ENCODE data around the gene GCN1. TPM values are rescaled to one million over a fixed set of nuclear protein-coding genes. Genes with fewer than 3 reads are reported as not detected.

GCN1 gene
- total RNA-seq, 1 experiment from 2014 or later, result 254 TPM

DNA sequence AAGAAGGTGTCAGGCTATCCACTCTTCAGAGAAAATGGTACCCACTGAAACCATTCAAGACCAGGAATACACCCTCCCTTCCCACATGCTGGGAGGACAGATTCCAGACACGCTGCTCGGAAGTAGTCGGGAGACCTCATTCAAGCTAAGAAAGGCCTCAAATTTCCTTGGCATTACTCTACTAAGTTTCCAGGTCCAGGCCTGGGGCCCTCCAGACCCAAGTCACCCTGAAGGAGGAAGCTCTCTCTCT, 33.5 kb upstream of the GCN1 start:
- peaks cover 46% of the 10 kb centered on the region for H3K36me3 ChIP-seq (ENCODE audit: low read depth, low read length)
- no peaks in the 10 kb centered on the region for H3K9me2 ChIP-seq (replicated peaks; ENCODE audit: low read length)
- H3K4me2 ChIP-seq (ENCODE audit: low read length), result peak overlapping the region; percentile 98
- no peak for ATAC-seq
- DNase-seq, result no peak
- H3K79me2 ChIP-seq (ENCODE audit: low read length), result peaks cover 91% of the 10 kb centered on the region
- H3K9ac ChIP-seq (ENCODE audit: low read length), result peak overlapping the region; percentile 9
- TF ChIP-seq, protein P1, sequence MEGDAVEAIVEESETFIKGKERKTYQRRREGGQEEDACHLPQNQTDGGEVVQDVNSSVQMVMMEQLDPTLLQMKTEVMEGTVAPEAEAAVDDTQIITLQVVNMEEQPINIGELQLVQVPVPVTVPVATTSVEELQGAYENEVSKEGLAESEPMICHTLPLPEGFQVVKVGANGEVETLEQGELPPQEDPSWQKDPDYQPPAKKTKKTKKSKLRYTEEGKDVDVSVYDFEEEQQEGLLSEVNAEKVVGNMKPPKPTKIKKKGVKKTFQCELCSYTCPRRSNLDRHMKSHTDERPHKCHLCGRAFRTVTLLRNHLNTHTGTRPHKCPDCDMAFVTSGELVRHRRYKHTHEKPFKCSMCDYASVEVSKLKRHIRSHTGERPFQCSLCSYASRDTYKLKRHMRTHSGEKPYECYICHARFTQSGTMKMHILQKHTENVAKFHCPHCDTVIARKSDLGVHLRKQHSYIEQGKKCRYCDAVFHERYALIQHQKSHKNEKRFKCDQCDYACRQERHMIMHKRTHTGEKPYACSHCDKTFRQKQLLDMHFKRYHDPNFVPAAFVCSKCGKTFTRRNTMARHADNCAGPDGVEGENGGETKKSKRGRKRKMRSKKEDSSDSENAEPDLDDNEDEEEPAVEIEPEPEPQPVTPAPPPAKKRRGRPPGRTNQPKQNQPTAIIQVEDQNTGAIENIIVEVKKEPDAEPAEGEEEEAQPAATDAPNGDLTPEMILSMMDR (conservative IDR thresholded peaks at IDR 0.05; ENCODE audit: low read depth, low read length), result no peak
- no peak for TF ChIP-seq EZH2 (IDR thresholded peaks at IDR 0.05; ENCODE audit: low read length, unreplicated experiment)
- no peak for TF ChIP-seq EZH2phosphoT487 (IDR thresholded peaks at IDR 0.05; ENCODE audit: borderline replicate concordance, low read length)
- peak overlapping the region; percentile 16; the same call in 1 of the 2 replicates for H3K4me3 ChIP-seq (ENCODE audit: low read length)
- CTCF ChIA-PET, result interaction anchor here (0.5 to 6.8 kb wide), 11 partner anchors 9 to 63 kb away, joined by 3 to 142 read pairs (median 5); partner anchors contain the start of genes PXN, RNU4-2 and RPLP0
- intact Hi-C loops (cut with micrococcal nuclease), result loop anchor here (1.0 kb wide), 1 partner anchor 63 kb away; the partner anchor contains the start of gene RNU4-2
- no peaks in the 10 kb centered on the region for H3K27me3 ChIP-seq (ENCODE audit: low read length)
- peaks cover 27% of the 10 kb centered on the region for H3F3A ChIP-seq (ENCODE audit: low read length, unreplicated experiment)
- peaks cover 43% of the 10 kb centered on the region for H4K20me1 ChIP-seq (ENCODE audit: low read length)
- no peak overlapping the region for H2AFZ ChIP-seq (ENCODE audit: low read length)
- peaks cover 55% of the 10 kb centered on the region for H3K4me1 ChIP-seq (ENCODE audit: insufficient read depth, low read length)
- H3K27ac ChIP-seq (ENCODE audit: low read length), result peak overlapping the region; percentile 99
- no peaks in the 10 kb centered on the region for H3K9me3 ChIP-seq (ENCODE audit: low read length)
- BruUV-seq (replicated peaks), result no TSS peak
- POLR2A ChIA-PET (ENCODE audit: unreplicated experiment), result interaction anchor here (0.5 to 1.8 kb wide), 5 partner anchors 17 to 64 kb away, joined by 3 to 20 read pairs (median 5); partner anchors contain the start of genes RNU4-2 and RPLP0

DNA sequence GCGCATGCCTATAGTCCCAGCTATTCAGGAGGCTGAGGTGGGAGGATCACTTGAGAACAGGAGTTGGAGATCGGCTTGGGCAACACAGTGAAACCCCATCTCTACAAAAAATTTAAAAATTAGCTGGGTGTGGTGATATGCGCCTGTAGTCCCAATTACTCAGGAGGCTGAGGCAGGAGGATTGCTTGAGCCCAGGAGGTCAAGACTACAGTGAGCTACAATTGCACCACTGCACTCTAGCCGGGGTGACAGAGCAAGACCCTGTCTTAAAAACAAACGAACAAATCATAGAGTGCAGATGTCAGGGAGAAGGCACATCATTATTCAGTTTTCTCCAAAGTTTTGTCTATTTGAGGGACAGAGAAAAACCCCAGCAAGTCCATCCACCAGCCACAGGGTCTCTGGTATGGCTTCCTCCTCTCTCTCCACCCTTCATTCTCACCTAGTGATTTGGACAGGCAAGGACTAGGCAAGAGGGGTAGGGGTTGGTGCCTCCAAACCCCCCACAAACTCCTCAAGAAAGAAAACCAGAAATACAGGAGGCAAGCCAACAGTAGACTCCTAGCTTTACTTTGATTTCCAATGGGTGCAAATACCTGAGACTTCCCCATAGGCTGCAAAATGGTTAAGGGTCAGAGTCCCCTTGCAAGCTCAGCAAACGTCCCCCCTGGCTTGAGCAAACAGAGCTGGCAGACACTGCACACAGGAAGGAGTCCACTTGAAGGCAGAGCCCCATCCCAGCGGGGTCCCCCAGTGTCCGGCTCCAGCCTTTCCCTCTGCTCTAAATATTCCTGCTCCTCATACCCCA, 32.9 kb upstream of the GCN1 start:
- intact Hi-C loops (cut with micrococcal nuclease), result loop anchor here (1.0 kb wide), 1 partner anchor 64 kb away; the partner anchor contains the start of gene RNU4-2
- Histone ChIP-seq H3K9me2 (replicated peaks; ENCODE audit: low read length) (no peaks in the 10 kb centered on the region), H3K9ac (ENCODE audit: low read length) (no peak overlapping the region; the same call in 1 of the 2 replicates), H3K4me1 (ENCODE audit: insufficient read depth, low read length) (peaks cover 50% of the 10 kb centered on the region), H3F3A (ENCODE audit: low read length, unreplicated experiment) (peaks cover 22% of the 10 kb centered on the region), H2AFZ (ENCODE audit: low read length) (no peak overlapping the region), H3K27ac (ENCODE audit: low read length) (peak overlapping the region; percentile 99; the same call in 1 of the 2 replicates), H3K36me3 (ENCODE audit: low read depth, low read length) (peaks cover 45% of the 10 kb centered on the region), H3K79me2 (ENCODE audit: low read length) (peaks cover 91% of the 10 kb centered on the region), H3K27me3 (ENCODE audit: low read length) (no peaks in the 10 kb centered on the region), H3K9me3 (ENCODE audit: low read length) (no peaks in the 10 kb centered on the region), H3K4me2 (ENCODE audit: low read length) (peak overlapping the region; percentile 98), H4K20me1 (ENCODE audit: low read length) (peaks cover 43% of the 10 kb centered on the region), H3K4me3 (ENCODE audit: low read length) (peak overlapping the region; percentile 16; the same call in 1 of the 2 replicates)
- ChIA-PET CTCF (interaction anchor here (0.5 to 6.8 kb wide), 10 partner anchors 8 to 64 kb away, joined by 3 to 142 read pairs (median 7); partner anchors contain the start of genes PXN, RNU4-2 and RPLP0), POLR2A (ENCODE audit: unreplicated experiment) (interaction anchor here (0.5 to 1.8 kb wide), 5 partner anchors 11 to 64 kb away, joined by 3 to 20 read pairs (median 7); partner anchors contain the start of genes RNU4-2 and RPLP0)
- ATAC-seq, result no peak
- DNase-seq, result no peak
- TF ChIP-seq, protein P1 (conservative IDR thresholded peaks at IDR 0.05; ENCODE audit: low read depth, low read length), result no peak
- no TSS peak for BruUV-seq (replicated peaks)

Measured in PC-3 (cell line).